GM19372 (cell line): ENCODE data around the gene LRRC46.

Experiments
- ATAC-seq: cut with Tn5 transposase; IDR thresholded peaks from one replicate; pipeline ENCODE4 v1.9.1; 2021; ENCODE audit warnings: mild to moderate bottlenecking, low read depth, moderate library complexity; ENCODE audit not compliant: unreplicated experiment

LRRC46 gene

DNA sequence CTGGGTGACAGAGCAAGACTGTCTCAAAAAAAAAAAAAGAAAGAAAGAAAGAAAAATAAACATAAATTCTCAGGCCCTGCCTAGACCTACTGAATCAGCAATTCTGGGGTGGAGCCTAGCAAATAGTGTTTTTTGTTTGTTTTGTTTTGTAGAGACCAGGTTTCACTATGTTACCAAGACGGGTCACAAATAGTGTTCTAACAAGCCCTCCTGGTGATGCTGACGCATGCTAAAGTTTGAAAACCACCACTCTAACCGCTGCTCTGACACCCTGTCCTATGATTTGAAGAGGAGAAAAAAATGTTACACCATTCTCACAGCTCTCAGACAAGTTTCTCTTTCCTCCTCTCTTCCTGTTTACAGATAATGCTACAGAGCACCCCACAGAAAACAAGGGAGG lies 1.6 kb upstream of the LRRC46 start:
- ATAC-seq: no peak

DNA sequence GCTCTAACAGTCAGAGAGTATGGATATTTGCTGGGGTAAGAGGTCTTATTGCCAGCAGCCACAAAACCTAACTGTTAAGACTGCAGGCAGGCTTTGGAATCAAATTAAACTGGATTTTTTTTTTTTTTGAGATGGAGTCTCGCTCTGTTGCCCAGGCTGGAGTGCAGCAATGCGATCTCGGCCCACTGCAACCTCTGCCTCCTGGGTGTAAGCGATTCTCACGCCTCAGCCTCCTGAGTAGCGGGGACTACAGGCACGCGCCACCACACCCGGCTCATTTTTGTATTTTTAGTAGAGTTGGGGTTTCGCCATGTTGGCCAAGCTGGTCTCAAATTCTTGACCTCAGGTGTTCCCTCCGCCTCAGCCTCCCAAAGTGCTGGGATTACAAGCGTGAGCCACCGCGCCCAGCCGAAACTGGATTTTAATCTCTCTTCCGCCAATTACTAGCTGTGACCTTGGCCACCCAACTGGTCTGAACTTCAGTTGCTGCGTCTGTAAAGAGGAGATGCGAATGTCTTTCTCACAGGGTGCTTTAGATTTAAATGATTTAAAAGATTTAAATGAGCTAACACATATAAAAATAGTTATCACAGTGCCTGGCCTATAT lies 971 bp upstream of the LRRC46 start:
- no peak for ATAC-seq

DNA sequence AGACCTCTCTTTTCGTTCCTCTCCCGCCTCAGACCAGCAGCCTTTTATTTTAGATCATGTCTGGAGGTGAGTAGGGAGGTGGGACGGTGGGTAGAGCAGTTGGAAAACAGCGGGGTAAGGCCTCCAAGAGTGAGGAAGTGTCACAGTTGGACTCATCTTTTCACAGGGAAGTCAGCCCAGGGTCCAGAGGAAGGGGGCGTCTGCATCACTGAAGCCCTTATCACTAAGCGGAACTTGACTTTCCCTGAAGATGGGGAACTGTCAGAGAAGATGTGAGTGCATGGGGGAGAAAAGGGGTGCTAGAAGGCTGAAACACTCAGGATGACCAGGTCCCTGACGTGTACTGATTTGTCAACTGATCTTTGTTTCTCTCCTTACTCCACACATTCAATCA lies 461 bp downstream of the LRRC46 start:
- no peak for ATAC-seq

DNA sequence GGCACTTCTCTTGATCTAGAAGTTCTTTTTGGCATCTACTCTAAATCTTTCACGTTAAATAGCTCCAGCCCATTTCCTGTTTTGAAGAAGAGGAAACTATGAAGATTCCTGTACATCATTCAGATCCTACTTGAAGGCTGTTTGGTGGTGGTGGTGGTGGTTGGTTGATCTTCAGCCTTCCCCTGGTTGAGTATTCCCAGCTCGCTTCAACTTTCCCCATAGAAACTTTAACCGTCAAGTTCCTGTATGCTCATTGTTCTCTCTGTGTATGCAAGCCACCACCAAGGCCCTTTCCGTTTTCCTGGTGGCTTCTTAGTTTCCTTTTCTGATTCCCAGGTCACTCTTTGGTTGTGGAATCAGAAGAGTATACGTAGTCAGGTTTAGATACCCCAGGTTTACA lies 3.3 kb downstream of the LRRC46 start:
- no peak for ATAC-seq

DNA sequence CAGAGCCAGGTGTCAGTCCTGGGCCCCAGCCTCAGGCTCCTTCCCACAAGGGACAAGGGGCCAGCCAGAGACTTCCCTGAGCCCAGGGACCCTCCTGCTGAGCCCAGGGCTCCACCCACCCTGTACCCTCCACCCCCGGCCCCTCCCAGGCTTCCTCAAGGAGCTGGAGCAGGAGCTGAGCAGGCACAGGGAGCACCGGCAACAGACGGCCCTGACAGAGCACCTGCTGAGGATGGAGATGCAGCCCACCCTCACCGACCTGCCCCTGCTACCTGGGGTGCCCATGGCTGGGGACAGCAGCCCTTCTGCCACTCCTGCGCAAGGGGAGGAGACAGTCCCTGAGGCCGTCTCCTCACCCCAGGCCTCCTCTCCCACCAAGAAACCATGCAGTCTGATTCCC lies 5.1 kb downstream of the LRRC46 start:
- no peak for ATAC-seq

DNA sequence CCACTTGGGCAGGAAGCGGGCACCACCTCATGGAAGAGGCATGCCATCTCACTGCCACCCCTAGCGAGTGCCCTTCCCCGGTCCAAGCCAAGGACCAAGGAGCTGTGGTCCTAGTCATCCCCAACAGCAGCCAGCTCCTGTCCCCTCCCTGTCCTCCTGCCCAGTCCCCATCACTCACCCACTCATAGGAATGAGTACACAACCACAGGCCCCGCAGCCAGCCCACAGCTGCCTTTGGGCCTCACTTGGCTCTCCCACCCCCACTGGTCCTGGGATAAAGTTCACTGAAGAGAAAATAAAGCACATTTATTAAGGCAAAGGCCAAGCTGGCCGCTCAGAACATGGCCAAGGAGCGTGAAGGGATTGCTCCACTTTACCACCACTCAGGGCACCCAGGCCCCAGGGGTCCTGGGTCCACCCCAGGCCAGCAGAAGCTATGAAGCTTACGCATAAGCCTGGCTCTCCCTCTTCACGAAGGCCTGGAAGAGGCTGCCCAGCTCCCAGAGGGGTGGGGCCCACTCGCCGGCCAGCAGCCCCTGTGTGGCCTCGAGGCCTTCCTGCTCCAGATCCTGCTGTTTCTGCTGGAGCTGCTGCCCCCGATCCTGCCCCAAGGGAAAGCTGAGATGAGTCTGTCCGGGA lies 6.0 kb downstream of the LRRC46 start:
- no peak for ATAC-seq

DNA sequence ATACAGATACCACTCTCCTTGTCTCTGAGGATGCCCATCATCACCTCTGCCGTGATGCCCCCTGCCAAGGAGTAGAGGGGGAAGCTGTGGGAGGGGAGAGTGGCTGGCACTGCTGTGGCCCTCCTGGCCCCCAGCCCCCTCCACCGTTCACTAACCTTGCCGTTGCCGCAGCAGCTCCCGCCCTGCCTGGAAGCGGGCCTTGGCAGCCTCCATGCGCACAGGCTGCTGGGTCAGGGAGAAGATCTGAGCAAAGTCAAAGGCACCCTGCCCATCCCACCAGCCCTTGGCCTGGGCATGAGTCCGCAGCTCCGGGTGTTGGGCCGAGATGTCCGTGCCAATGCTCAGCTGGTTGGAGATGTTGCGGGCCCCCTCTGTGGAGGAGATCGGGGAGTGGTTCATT lies 7.2 kb downstream of the LRRC46 start:
- ATAC-seq: no peak

DNA sequence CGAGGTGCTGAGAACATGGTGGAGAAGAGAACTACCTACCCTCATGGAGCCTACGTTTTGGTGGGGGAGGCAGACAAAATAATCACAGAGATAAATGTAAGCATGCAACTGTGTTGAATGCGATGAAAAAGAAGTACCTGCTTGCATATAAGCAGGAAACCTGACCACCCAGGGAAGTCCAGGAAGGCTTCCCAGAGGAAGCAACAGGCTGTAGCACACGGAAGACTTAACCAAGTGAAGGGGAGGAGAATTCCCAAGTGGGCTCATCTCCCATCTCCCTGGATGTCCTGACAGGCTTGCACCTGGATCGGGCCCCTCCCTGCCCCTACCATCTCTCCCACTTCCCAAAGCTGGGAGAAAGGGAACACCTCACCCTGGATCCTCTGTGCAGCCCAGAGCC lies 7.6 kb downstream of the LRRC46 start:
- no peak for ATAC-seq

DNA sequence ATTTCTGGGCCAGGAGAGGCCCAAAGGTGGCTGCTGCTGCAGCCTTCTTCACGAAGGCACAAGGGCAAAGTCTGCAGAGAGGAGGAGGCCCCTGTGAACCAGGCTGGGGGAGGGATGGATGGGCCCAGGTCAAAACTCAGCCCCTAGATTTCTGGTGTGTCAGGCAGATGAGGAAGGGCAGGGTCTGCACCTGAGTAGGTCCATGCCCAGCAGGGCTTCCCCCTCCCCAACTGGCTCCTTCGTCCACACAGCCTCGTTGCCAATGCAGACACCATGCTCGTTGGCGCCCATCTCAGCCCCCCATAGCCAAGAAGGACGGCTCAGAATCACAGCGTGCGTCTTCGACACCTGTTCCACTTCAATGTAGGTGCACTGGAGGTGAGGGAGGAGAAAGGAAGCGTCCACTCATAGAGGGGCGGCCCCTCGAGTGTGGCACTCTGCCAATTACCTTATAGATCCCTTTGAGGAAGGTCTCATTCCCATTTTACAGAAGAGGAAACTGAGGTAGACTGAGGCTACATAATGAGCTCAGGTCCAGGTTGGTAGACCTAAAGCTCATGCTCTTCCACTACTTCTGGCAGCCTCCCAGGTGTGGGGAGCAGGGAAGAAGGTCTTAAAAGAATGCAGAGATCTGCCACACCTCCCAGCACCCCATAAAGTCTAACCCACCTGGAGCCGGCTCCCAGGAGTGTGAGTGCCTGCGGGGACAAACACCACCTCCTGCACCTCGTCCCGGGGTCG lies 8.7 kb downstream of the LRRC46 start:
- ATAC-seq: no peak

DNA sequence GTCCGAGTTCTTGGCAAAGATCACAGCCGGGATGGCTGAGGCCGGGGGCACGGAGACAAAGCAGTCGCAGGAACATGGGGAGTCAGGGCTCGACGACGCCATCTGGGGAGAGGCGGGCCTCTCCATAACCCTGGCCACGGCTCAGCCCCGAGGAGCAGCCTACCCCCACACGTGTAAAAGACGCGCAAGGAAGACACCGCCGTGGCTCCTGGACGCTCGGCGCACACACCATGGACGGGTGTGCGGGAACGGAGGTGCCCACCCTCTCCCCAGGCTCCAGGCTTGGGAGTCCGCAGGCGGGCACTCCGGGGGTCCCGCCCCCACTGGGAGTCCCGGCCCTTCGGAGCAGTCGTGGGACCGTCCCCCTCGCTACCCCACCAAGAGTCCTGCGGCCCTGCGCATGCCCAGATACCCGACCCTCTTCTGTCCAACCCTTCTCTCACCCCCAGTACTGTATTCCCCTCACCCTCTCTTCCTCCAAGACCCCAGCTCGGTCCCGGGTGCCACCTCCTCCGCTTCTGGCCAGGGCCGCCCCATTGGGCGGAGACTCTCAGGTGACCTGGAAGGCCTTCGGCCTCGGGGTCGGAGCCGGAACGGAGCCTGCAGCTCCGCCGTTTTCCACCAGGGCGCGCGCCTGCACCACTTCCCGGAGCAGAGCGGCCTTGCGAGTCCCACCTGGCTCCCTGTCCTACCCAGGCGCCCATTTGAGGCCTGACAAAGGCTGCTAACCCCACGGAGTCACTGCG lies 9.4 kb downstream of the LRRC46 start, which contains the start of gene SCRN2:
Gene SCRN2 (minus strand): TSS at position 532 of the 746 bp plus-strand sequence. CDS start 430 bp downstream, at position 102.
- ATAC-seq: peak; percentile 88

DNA sequence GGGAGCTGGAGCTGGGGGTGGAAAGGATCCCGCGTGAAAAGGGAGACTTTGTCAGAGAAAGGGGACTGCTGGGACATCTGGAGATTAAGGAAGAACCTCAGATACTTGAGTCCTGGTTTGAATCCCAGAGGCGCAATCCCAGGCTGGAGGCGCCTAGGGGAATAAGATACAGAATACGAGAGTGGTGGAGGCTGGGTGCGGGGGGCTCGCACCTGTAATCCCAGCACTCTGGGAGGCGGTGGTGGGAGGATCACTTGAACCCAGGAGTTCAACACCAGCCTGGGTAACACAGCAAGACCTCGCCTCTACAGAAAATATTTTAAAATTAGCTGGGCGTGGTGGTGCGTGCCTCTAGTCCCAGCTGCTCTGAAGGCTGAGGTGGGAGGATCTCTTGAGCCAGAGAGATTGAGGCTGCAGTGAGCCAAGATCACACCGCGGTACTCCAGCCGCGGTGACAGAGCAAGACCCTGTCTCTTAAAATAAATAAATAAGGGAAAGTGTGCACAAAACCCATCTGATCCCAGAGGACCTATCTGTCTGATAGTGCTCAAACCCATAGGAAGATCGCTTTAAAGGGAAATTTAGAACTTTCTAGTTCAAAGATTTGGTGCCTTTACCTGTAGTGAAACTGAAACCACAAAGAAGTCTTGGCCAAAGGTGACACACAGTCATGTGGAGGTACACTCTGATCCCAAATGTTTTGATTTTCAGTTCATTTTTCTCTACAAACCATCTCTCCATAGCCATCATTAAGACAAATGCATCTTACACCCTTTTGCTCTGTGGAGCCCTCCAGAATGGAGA lies 10.2 kb downstream of the LRRC46 start:
- no peak for ATAC-seq

DNA sequence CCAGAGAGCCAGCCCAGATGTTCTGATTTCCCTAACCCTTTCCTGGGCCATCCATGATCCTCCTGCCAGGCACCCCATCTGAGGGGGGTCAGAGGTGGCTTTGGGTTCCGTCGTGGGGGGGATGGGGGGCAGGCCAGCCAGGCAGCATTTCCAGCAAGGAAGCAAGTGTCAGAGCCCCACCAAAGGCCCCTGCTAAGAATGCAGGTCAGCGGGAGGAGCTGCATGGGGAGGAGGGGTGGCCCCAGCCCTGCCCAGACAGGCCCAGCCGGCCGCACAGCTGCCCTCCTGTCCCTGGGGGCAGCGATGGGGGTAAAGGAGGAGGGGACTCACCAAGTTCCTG lies 11.9 kb downstream of the LRRC46 start:
- no peak for ATAC-seq

DNA sequence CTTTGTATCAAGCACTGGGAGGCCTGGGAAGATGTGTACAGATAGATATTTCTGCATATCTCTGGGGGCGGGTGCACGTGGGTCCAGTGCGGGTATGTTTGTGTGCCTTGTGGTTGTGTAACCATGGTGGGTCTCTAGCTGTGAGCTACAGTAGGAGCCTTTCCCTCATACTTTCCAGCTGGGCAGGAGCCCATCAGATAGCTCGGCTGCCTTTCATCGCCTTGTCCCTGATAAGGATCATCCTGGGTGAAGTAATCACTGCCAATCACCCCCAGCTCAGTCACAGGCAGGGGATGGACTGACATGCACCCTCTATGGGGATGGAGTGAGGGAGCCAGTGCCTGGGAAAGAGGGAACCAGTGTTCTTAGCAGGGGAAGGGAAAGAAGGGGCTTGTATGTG lies 12.8 kb downstream of the LRRC46 start:
- ATAC-seq: no peak

DNA sequence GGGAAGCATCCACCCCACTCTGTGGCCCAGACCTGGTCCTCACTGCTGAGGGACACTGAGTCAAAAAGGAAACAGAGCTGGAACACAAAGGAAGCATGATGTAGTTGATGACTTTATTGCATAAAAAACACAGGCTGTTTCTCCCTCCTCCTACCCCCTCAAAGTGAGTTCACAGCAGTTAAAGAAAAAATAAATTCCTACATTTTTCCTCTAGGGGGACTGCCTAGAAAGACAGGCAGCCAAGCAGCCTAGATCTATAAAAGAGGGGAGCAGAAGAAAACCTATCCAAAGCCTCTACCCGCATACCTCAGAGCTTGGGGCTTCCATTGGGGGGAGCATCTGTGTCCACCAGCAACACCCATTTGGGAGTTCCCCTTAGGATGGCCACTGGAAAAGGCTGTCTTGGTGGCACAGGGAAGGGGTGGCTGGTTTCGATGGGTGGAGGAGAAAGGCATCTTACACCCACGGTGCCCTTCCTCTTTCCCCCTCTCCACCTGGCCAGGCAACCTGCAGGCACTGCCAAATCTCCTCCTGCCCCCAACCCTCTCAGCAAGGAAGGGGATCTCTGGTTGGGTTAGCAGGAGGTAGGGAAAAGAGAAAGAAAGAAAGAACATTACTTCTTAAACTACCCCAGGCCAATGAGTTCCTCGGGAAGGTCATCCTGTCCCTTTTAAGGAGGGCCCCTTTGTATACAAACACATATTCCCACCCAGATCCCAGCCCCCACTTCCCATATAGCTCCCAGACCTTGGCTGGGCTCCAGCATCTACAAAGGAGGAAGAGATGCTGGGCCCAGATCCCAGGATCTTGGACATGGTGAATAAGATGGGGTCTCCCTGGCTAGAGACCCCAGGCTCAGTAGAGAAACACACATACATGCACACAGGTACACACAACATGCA lies 13.6 kb downstream of the LRRC46 start:
- ATAC-seq: no peak

DNA sequence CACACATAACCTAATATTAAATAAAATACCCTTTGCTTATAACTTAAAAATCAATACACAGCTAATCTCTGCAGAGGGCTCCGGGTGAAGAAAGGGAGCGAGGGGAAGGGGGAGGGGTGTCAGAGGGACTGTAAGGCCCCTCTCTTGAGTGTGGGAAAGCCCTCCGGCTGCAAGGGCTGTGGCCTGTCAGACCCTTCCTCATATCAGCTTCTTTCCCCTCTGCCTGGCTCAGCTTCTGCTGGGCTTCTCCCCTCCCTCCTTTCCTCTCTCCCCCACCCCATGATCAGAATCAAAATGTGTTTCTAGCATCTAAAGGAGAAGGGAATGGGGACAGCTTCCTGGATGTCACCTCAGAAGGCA lies 14.2 kb downstream of the LRRC46 start:
- no peak for ATAC-seq

DNA sequence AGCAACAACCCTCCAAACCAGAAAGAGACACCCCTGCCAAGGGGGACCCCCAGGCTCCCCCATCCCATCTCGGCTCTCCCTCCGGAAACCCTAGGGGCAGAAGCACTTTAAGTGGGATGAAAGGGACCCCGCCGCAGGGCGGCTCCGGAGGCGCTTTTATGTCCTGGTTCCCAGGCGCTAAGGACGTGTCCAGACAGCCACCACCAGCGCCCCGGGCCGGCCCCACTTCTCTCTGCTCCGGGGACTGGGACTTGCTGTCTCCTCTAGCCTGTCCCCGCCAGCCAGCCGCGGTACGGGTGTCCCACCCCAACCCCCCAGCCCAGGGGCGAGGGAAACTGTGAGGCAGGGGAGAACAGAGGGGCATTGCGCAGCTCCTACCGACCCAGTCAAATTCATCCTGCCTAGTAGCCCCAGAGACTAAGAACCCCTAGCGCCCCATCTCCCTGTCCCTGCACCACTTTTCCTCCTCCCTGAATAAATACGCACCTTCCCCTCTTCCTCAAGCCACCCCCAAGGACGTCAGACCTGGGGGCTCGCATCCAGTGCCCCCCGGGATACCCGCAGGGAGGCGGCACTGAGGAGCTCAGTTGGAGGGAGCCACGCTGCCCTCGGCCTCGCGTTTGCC lies 15.4 kb downstream of the LRRC46 start:
- ATAC-seq: no peak

DNA sequence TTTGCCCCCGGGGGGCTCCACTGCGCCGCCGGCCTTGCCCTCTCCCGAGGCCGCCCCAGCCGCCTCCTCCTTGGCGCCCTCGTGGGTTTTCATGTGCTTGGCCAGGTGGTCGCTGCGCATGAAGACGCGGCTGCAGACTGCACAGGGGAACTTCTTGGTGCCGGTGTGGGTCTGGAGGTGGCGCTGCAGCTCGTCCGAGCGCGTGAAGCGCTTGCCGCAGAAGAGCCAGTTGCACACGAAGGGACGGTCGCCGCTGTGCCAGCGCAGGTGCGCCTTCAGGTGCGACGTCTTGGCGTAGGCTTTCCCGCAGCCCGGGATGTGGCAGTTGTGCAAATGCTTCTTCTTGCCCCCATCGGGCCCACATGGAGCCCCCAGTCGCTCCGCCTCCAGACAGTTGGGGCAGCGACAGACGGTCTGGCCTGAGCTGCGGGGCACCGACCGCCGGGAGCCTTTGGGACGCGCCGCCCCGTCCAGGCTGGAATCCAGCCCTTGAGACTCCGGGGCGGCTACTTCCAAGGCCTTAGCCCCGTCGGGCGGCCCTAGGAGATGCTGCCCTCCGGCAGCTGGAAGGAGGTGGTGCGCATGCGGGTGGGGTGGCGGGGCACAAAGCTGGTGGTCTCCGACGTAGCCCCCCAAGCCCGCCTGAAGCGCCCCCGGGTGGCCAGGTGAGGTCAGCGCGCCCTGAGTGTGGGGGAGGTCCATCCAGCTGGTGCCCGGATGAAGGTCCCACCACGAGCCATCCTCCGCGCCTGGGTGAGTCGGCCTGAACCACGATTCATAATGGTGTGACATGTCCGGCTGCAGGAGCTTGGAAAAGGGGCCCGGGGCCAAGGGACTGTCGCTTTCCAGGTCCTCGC lies 16.1 kb downstream of the LRRC46 start:
- no peak for ATAC-seq

DNA sequence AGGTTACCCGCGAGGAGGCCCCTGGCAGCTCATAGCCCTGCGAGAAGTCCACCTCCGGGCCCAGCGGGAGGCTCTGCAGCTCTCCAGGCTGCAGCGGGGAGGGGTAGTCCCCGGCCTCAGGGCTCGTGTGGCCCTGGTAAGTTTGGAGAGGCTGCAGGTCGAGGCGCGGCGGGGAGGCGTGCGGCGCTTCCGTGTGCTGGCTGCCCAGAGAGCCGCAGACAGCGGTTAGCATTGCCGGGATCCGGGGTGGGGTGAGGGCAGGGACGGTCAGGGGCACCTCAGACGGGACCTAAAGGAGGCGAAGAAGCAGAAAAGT lies 16.7 kb downstream of the LRRC46 start:
- ATAC-seq: no peak

DNA sequence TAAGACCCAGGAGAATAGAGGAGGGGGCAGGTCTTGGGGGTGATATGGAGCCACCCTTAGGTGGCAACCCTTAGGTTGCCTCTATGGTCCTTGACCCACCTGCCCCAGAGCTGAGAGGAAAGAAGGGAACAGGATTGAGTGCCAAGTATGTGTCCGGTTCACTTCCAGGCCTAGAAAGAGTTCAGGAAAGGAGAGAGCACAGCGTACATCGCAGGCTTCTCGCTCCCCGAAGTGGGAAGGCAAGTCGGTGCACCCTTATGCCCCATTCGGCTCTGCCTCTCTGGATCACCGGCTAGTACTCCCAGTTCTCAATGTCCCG lies 18.9 kb downstream of the LRRC46 start:
- no peak for ATAC-seq
